ENCODE data around the gene BMP10. TPM values are rescaled to one million over a fixed set of nuclear protein-coding genes. Genes with fewer than 3 reads are reported as not detected.

Gene BMP10
- total RNA-seq, 1 experiment from 2014 or later: not detected

DNA sequence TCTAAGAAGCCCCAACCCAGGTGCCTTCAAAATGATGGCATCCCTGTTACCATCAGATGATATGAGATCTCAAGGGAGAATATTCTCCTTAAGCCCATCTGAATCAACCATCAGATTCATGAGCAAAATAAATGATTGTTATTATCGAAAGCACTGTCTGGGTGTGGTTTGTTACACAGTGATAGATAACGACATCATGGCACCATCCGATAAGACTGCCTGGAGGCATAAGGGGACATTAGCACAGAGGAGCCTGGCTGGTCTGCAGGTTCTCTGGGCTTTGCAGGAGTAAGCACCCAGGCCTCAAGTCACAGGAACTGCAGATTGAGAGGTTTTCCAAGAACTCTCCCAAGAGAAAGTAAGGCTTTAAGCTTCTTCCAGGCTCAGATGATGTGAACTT, 15.6 kb downstream of the BMP10 start:
- Histone ChIP-seq H3K9me3 (ENCODE audit: low read length) (no peaks in the 10 kb centered on the region), H3K4me1 (ENCODE audit: insufficient read depth, low read length) (no peaks in the 10 kb centered on the region; the same call in 1 of the 2 replicates), H3K79me2 (ENCODE audit: low read length) (no peaks in the 10 kb centered on the region), H3K4me2 (ENCODE audit: low read length) (no peak overlapping the region), H2AFZ (ENCODE audit: low read length) (no peak overlapping the region), H3K9me2 (replicated peaks; ENCODE audit: low read length) (no peaks in the 10 kb centered on the region), H3K27me3 (ENCODE audit: low read length) (peaks cover 45% of the 10 kb centered on the region), H3K9ac (ENCODE audit: low read length) (no peak overlapping the region), H4K20me1 (ENCODE audit: low read length) (no peaks in the 10 kb centered on the region), H3K4me3 (ENCODE audit: low read length) (no peak overlapping the region), H3K27ac (ENCODE audit: low read length) (no peak overlapping the region), H3K36me3 (ENCODE audit: low read depth, low read length) (no peaks in the 10 kb centered on the region), H3F3A (ENCODE audit: low read length, unreplicated experiment) (no peaks in the 10 kb centered on the region)
- DNase-seq (no peak), ATAC-seq (no peak)
- intact Hi-C loops (cut with micrococcal nuclease): no loop called here
- ChIA-PET CTCF (no interaction called here), POLR2A (ENCODE audit: unreplicated experiment) (no interaction called here)
- BruUV-seq (replicated peaks): no TSS peak
- no peak for TF ChIP-seq EZH2phosphoT487 (IDR thresholded peaks at IDR 0.05; ENCODE audit: borderline replicate concordance, low read length)
- TF ChIP-seq CTCF (conservative IDR thresholded peaks at IDR 0.05; ENCODE audit: low read depth, low read length): no peak
- no peak for TF ChIP-seq EZH2 (IDR thresholded peaks at IDR 0.05; ENCODE audit: low read length, unreplicated experiment)

- H3F3A ChIP-seq (ENCODE audit: low read length, unreplicated experiment): no peaks in the 10 kb centered on the region
- H3K4me3 ChIP-seq (ENCODE audit: low read length): no peak overlapping the region
- CTCF ChIA-PET: no interaction called here
- TF ChIP-seq EZH2 (IDR thresholded peaks at IDR 0.05; ENCODE audit: low read length, unreplicated experiment): no peak
- TF ChIP-seq CTCF (conservative IDR thresholded peaks at IDR 0.05; ENCODE audit: low read depth, low read length): no peak
- TF ChIP-seq EZH2phosphoT487 (IDR thresholded peaks at IDR 0.05; ENCODE audit: borderline replicate concordance, low read length): no peak
- no peaks in the 10 kb centered on the region for H4K20me1 ChIP-seq (ENCODE audit: low read length)
- POLR2A ChIA-PET (ENCODE audit: unreplicated experiment): no interaction called here
- H2AFZ ChIP-seq (ENCODE audit: low read length): no peak overlapping the region
- no peaks in the 10 kb centered on the region for H3K36me3 ChIP-seq (ENCODE audit: low read depth, low read length)
- DNase-seq: no peak
- no peak overlapping the region for H3K4me2 ChIP-seq (ENCODE audit: low read length)
- intact Hi-C loops (cut with micrococcal nuclease): no loop called here
- no TSS peak for BruUV-seq (replicated peaks)
- H3K27ac ChIP-seq (ENCODE audit: low read length): no peak overlapping the region
- no peaks in the 10 kb centered on the region for H3K9me2 ChIP-seq (replicated peaks; ENCODE audit: low read length)
- no peak for ATAC-seq
- H3K9me3 ChIP-seq (ENCODE audit: low read length): no peaks in the 10 kb centered on the region
- peaks cover 35% of the 10 kb centered on the region; the same call in 1 of the 2 replicates for H3K27me3 ChIP-seq (ENCODE audit: low read length)
- H3K9ac ChIP-seq (ENCODE audit: low read length): no peak overlapping the region
- H3K79me2 ChIP-seq (ENCODE audit: low read length): no peaks in the 10 kb centered on the region
- H3K4me1 ChIP-seq (ENCODE audit: insufficient read depth, low read length): no peaks in the 10 kb centered on the region; the same call in 1 of the 2 replicates
Observed at GRCh38 chr2:68854476-68854875, 16.7 kb downstream of the BMP10 start.

- CTCF ChIA-PET: no interaction called here
- ATAC-seq: no peak
- BruUV-seq (replicated peaks): no TSS peak
Observed at GRCh38 chr2:68853915-68854314, 17.3 kb downstream of the BMP10 start.

More at GRCh38 chr2:68853915-68854314, 17.3 kb downstream of the BMP10 start:
- DNase-seq: no peak
- Histone ChIP-seq H3K9me2 (replicated peaks; ENCODE audit: low read length) (no peaks in the 10 kb centered on the region), H3K36me3 (ENCODE audit: low read depth, low read length) (no peaks in the 10 kb centered on the region), H2AFZ (ENCODE audit: low read length) (no peak overlapping the region), H3K27ac (ENCODE audit: low read length) (no peak overlapping the region), H3K9me3 (ENCODE audit: low read length) (no peaks in the 10 kb centered on the region), H3K9ac (ENCODE audit: low read length) (no peak overlapping the region), H3K4me2 (ENCODE audit: low read length) (no peak overlapping the region), H4K20me1 (ENCODE audit: low read length) (no peaks in the 10 kb centered on the region), H3K4me1 (ENCODE audit: insufficient read depth, low read length) (no peaks in the 10 kb centered on the region; the same call in 1 of the 2 replicates), H3K4me3 (ENCODE audit: low read length) (no peak overlapping the region), H3K27me3 (ENCODE audit: low read length) (peaks cover 29% of the 10 kb centered on the region; the same call in 1 of the 2 replicates), H3K79me2 (ENCODE audit: low read length) (no peaks in the 10 kb centered on the region), H3F3A (ENCODE audit: low read length, unreplicated experiment) (no peaks in the 10 kb centered on the region)
- POLR2A ChIA-PET (ENCODE audit: unreplicated experiment): no interaction called here
- intact Hi-C loops (cut with micrococcal nuclease): no loop called here
- TF ChIP-seq EZH2 (IDR thresholded peaks at IDR 0.05; ENCODE audit: low read length, unreplicated experiment) (no peak), EZH2phosphoT487 (IDR thresholded peaks at IDR 0.05; ENCODE audit: borderline replicate concordance, low read length) (no peak), CTCF (conservative IDR thresholded peaks at IDR 0.05; ENCODE audit: low read depth, low read length) (no peak)

Measured in PC-3 (cell line).